ENCODE results near the gene PTH.

The PTH gene

GRCh38 chr11:13446444-13446843, 49.4 kb downstream of the PTH start:
- DNase-seq, result no peak

GRCh38 chr11:13445588-13445987, 50.2 kb downstream of the PTH start:
- DNase-seq, result no peak

Data from inflammatory macrophage treated with lipopolysaccharide for 4 hours (primary cell).